ENCODE data around the gene B3GALT6. TPM values are rescaled to one million over a fixed set of nuclear protein-coding genes. Genes with fewer than 3 reads are reported as not detected.

The B3GALT6 gene
- total and polyA plus RNA-seq, 4 donors = 1.2 to 9.0 (median 8.3) TPM

DNA sequence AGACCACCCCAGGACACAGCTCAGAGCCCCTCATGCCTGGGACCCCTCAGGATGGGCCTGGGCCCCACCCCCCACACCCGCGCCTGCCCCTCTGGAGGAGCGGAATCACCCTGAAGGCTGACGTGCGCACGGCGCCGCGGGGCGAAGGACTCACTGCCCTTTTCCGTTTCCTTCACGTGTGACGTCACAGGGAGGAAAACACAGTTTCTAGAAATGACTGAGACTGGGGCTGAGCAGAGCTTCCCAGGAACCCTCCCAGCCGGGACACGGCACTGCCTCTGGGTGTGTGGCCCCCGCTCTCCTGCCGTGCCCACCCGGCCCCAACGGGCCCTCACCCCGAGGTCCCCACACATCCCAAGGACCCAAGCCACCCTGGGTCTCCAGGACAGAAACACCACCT lies 12.7 kb upstream of the B3GALT6 start:
- Histone ChIP-seq H3K9ac (ENCODE audit: low read depth in 1 of 2, low read length in 2 of 2) (no peak overlapping the region), H3K27ac (ENCODE audit: low read depth in 1 of 2, low read length in 2 of 2) (no peak overlapping the region), H3K4me1 (ENCODE audit: control insufficient read depth in 4 of 4, insufficient read depth in 4 of 4, low read length in 3 of 4) (peaks cover 0 to 5% (median 0%) of the 10 kb centered on the region in 4 donors), H3K27me3 (ENCODE audit: control insufficient read depth in 4 of 4, insufficient read depth in 4 of 4, low read length in 3 of 4) (no peaks in the 10 kb centered on the region), H3K4me3 (ENCODE audit: low read depth in 1 of 3, low read length in 3 of 3) (no peak overlapping the region), H3K9me3 (ENCODE audit: control insufficient read depth in 4 of 4, low read length in 3 of 4) (no peaks in the 10 kb centered on the region), H3K36me3 (ENCODE audit: control insufficient read depth in 4 of 4, insufficient read depth in 3 of 4, low read depth in 1 of 4, low read length in 3 of 4) (peaks cover 21 to 69% (median 32%) of the 10 kb centered on the region in 4 donors)
- DNase-seq (ENCODE audit: low spot score) = no peak
- TF ChIP-seq TAF1 (conservative IDR thresholded peaks at IDR 0.05) (no peak), RXRA (IDR thresholded peaks at IDR 0.05) (no peak), GABPA (IDR thresholded peaks at IDR 0.05 in 1 of 2, conservative IDR thresholded peaks at IDR 0.05 in 1 of 2) (no peak), EGR1 (IDR thresholded peaks at IDR 0.05; ENCODE audit: low read depth in 2 of 2) (no peak), HNF4G (IDR thresholded peaks at IDR 0.05) (no peak), FOXA1 (IDR thresholded peaks at IDR 0.05) (no peak), YY1 (IDR thresholded peaks at IDR 0.05) (no peak), HNF4A (conservative IDR thresholded peaks at IDR 0.05) (no peak), SP1 (IDR thresholded peaks at IDR 0.05) (no peak), FOXA2 (IDR thresholded peaks at IDR 0.05) (no peak), NR2F2 (IDR thresholded peaks at IDR 0.05) (no peak), RAD21 (IDR thresholded peaks at IDR 0.05) (no peak), JUND (IDR thresholded peaks at IDR 0.05) (no peak)
- TF ChIP-seq, protein P1, sequence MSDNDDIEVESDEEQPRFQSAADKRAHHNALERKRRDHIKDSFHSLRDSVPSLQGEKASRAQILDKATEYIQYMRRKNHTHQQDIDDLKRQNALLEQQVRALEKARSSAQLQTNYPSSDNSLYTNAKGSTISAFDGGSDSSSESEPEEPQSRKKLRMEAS (IDR thresholded peaks at IDR 0.05) = no peak
- TF ChIP-seq, protein P2, sequence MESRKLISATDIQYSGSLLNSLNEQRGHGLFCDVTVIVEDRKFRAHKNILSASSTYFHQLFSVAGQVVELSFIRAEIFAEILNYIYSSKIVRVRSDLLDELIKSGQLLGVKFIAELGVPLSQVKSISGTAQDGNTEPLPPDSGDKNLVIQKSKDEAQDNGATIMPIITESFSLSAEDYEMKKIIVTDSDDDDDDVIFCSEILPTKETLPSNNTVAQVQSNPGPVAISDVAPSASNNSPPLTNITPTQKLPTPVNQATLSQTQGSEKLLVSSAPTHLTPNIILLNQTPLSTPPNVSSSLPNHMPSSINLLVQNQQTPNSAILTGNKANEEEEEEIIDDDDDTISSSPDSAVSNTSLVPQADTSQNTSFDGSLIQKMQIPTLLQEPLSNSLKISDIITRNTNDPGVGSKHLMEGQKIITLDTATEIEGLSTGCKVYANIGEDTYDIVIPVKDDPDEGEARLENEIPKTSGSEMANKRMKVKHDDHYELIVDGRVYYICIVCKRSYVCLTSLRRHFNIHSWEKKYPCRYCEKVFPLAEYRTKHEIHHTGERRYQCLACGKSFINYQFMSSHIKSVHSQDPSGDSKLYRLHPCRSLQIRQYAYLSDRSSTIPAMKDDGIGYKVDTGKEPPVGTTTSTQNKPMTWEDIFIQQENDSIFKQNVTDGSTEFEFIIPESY (IDR thresholded peaks at IDR 0.05) = no peak
- TF ChIP-seq, protein P3, sequence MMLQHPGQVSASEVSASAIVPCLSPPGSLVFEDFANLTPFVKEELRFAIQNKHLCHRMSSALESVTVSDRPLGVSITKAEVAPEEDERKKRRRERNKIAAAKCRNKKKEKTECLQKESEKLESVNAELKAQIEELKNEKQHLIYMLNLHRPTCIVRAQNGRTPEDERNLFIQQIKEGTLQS (IDR thresholded peaks at IDR 0.05) = no peak
- TF ChIP-seq, protein P4, sequence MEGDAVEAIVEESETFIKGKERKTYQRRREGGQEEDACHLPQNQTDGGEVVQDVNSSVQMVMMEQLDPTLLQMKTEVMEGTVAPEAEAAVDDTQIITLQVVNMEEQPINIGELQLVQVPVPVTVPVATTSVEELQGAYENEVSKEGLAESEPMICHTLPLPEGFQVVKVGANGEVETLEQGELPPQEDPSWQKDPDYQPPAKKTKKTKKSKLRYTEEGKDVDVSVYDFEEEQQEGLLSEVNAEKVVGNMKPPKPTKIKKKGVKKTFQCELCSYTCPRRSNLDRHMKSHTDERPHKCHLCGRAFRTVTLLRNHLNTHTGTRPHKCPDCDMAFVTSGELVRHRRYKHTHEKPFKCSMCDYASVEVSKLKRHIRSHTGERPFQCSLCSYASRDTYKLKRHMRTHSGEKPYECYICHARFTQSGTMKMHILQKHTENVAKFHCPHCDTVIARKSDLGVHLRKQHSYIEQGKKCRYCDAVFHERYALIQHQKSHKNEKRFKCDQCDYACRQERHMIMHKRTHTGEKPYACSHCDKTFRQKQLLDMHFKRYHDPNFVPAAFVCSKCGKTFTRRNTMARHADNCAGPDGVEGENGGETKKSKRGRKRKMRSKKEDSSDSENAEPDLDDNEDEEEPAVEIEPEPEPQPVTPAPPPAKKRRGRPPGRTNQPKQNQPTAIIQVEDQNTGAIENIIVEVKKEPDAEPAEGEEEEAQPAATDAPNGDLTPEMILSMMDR (IDR thresholded peaks at IDR 0.05; ENCODE audit: low read depth, low read length, missing input control) = no peak
- TF ChIP-seq, protein P5, sequence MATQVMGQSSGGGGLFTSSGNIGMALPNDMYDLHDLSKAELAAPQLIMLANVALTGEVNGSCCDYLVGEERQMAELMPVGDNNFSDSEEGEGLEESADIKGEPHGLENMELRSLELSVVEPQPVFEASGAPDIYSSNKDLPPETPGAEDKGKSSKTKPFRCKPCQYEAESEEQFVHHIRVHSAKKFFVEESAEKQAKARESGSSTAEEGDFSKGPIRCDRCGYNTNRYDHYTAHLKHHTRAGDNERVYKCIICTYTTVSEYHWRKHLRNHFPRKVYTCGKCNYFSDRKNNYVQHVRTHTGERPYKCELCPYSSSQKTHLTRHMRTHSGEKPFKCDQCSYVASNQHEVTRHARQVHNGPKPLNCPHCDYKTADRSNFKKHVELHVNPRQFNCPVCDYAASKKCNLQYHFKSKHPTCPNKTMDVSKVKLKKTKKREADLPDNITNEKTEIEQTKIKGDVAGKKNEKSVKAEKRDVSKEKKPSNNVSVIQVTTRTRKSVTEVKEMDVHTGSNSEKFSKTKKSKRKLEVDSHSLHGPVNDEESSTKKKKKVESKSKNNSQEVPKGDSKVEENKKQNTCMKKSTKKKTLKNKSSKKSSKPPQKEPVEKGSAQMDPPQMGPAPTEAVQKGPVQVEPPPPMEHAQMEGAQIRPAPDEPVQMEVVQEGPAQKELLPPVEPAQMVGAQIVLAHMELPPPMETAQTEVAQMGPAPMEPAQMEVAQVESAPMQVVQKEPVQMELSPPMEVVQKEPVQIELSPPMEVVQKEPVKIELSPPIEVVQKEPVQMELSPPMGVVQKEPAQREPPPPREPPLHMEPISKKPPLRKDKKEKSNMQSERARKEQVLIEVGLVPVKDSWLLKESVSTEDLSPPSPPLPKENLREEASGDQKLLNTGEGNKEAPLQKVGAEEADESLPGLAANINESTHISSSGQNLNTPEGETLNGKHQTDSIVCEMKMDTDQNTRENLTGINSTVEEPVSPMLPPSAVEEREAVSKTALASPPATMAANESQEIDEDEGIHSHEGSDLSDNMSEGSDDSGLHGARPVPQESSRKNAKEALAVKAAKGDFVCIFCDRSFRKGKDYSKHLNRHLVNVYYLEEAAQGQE (IDR thresholded peaks at IDR 0.05) = no peak
- WGBS = 95% methylated on average over 20 of the region's 20 CpGs
